Central memory CD8-positive, alpha-beta T cell (primary cell): ENCODE results near the gene MDFI.

Source experiments
- ATAC-seq: fragments of 150-1000 bp; cut with Tn5 transposase; replicated peaks from 2 replicates; pipeline ENCODE4 v1.10.0; 2022; ENCODE audit warnings: mild to moderate bottlenecking, moderate FRiP score, moderate number of reproducible peaks; ENCODE audit not compliant: poor library complexity, severe bottlenecking; ENCODE audit errors: extremely low read depth
- DNase-seq, 2 donors: peaks; one replicate each; pipeline ENCODE4 v3.0.0; 2021; ENCODE audit warnings: low spot score in 2 of 2
- H3K27ac Mint-ChIP-seq: one replicate; pipeline ENCODE4 v1.8.0; 2022; ENCODE audit warnings: low read depth, mild to moderate bottlenecking, moderate library complexity, mixed read lengths
- H3K27me3 Mint-ChIP-seq: one replicate; pipeline ENCODE4 v1.8.0; 2022; ENCODE audit warnings: mixed read lengths
- H3K36me3 Mint-ChIP-seq: one replicate; pipeline ENCODE4 v1.8.0; 2022; ENCODE audit warnings: mild to moderate bottlenecking, moderate library complexity, mixed read lengths; ENCODE audit not compliant: insufficient read depth
- H3K4me1 Mint-ChIP-seq: one replicate; pipeline ENCODE4 v1.8.0; 2022; ENCODE audit warnings: mixed read lengths
- H3K4me3 Mint-ChIP-seq: one replicate; pipeline ENCODE4 v1.8.0; 2022; ENCODE audit warnings: mild to moderate bottlenecking, moderate library complexity, mixed read lengths
- H3K9me3 Mint-ChIP-seq: one replicate; pipeline ENCODE4 v1.8.0; 2022; ENCODE audit warnings: mixed read lengths

MDFI gene

DNA sequence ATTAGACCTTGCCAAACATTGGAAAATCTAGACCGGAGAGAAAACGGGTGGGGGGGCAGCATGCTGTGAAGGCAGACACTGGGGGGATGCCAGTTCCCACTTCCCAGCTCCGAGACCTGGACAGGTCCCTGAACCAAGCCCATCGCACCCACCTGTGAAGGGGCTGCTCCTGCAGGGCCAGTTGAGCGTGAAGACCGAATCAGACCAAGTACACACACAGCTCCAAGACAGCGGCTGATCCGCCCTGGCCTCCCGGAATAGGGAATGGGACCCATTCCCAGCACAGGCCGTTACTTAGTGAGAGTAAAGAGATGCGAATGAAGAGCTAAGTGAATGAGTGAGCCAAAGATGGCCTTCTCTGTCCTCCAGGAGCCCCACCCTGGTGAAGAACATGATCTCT, 41.5 kb upstream of the MDFI start:
- Mint-ChIP-seq H3K4me3 (no peak overlapping the region), H3K9me3 (no peaks in the 10 kb centered on the region), H3K36me3 (peaks cover 2% of the 10 kb centered on the region), H3K27me3 (no peaks in the 10 kb centered on the region), H3K4me1 (peaks cover 3% of the 10 kb centered on the region), H3K27ac (no peak overlapping the region)
- DNase-seq: no peak
- no peak for ATAC-seq

DNA sequence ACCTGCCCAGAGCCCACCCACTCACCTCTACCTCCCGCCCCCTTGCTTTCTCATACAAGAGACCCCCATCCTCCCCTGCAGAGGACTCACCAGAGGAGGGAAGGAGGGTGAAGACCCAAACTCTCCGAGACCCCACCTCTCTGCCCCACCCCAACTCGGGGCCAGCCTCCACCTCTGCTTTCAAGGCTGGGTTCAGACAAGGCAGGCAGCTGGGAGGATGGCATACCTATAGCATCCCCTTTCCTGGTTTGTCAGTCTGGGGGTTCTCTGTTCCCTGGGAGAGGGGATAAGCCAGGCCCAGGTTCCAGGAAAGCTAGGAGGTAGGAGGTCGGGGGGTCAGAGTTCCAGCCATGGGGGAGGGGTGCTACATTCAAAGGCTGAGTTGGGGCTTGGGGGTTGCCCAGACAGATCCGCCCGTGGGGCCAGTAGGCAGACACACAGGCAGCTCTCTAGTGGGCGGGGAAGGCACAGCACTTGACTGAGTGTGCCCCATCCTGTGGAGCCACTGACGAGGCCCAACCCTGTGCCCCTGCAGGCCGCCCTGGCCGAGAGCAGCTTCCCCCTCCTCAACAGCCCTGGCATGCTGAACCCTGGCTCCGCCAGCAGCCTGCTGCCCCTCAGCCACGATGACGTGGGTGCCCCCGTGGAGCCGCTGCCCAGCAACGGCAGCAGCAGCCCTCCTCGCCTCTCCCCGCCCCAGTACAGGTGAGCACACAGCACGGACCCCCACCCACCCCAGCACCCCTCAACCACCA, 40.8 kb upstream of the MDFI start:
- no peak overlapping the region for H3K4me3 Mint-ChIP-seq
- DNase-seq (no peak), ATAC-seq (no peak)
- H3K27me3 Mint-ChIP-seq: no peaks in the 10 kb centered on the region
- no peaks in the 10 kb centered on the region for H3K4me1 Mint-ChIP-seq
- peaks cover 2% of the 10 kb centered on the region for H3K36me3 Mint-ChIP-seq
- H3K9me3 Mint-ChIP-seq: no peaks in the 10 kb centered on the region
- H3K27ac Mint-ChIP-seq: no peak overlapping the region

DNA sequence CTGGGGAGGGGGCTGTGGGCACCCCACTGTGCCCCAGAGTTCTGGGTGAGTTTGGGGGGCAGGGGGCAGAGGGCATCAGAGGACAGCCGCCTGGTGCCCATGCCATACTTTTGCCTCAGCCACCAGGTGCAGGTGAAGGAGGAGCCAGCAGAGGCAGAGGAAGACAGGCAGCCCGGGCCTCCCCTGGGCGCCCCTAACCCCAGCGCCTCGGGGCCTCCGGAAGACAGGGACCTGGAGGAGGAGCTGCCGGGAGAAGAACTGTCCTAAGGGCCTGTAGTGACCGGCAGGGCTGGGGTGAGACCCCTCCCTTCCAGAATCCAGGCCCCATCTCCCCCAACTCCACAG, 39.6 kb upstream of the MDFI start:
- Mint-ChIP-seq H3K9me3 (no peaks in the 10 kb centered on the region), H3K4me3 (no peak overlapping the region), H3K36me3 (peaks cover 2% of the 10 kb centered on the region), H3K4me1 (no peaks in the 10 kb centered on the region), H3K27ac (no peak overlapping the region), H3K27me3 (no peaks in the 10 kb centered on the region)
- no peak for DNase-seq
- ATAC-seq: no peak

DNA sequence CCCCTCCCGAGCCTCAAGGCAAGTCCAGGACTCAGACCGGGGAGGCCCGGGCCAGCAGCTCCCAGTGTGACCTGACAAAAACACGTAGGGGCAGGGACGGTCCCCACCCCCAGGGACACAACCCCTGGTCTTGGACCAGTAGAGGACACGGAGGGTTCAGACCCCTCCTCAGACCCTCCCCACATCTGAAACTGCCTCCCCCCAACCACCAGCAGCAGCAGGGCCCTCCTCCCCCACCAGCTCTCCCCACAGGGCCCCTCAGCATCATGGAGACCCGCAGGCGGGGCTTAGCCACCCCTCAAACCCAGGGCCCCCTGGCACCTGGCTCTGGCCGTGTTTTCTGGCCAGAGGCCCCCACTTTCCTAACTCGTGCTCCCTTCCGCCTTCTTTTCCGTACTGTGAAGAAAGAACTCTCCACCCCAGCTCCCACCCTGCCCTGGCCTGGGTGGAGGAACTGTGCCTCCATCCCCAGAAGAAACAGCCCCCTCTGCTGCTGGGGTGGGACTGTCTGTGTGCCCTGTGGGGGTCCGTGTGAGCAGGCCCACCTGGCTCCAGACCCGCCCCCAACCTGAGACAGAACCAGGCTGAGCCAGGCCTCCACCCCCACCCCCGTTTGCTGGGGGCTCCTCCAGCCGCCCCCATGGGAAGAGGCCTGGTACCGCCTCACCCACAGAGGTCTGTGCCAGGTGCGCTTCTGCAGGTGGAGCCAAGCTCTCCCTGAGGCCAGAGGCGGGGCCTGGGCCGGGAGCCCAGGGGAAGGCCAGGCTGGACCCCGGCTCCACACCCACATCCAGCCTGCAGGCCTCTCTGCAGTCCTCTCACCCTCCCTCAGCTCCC, 39.0 kb upstream of the MDFI start:
- H3K27ac Mint-ChIP-seq: no peak overlapping the region
- peaks cover 2% of the 10 kb centered on the region for H3K36me3 Mint-ChIP-seq
- no peaks in the 10 kb centered on the region for H3K4me1 Mint-ChIP-seq
- no peaks in the 10 kb centered on the region for H3K27me3 Mint-ChIP-seq
- DNase-seq (no peak), ATAC-seq (no peak)
- H3K4me3 Mint-ChIP-seq: no peak overlapping the region
- H3K9me3 Mint-ChIP-seq: no peaks in the 10 kb centered on the region

DNA sequence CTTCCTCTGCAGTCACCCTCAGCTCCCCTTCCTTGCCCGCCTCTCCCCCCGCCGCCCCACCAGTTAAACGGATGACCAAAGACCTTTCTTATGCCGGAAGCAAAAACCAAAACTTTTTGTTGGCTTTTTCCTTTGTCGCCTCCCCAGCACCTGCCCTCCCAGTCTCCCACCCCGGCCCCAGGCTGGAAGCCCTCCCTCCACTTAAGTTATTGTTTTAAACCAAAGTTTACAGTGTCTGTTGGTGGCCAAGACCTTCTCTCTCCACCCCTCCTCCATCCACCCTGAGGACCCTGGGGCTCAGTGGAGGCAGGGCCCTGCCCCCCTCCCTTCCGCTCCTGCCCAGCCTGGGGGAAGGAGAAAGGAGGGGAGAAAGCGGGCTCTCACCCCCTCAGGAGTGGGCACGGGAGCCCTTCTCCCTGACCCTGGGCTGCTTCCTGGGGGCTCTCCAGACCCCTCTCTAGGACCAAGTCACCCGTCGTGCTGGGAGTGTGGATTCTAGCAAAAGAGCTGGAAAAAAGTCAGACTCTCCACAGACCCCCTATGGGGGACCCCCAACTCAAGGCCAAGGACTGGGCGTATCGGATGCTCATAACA, 38.3 kb upstream of the MDFI start:
- peaks cover 2% of the 10 kb centered on the region for H3K36me3 Mint-ChIP-seq
- ATAC-seq: no peak
- H3K4me3 Mint-ChIP-seq: no peak overlapping the region

DNA sequence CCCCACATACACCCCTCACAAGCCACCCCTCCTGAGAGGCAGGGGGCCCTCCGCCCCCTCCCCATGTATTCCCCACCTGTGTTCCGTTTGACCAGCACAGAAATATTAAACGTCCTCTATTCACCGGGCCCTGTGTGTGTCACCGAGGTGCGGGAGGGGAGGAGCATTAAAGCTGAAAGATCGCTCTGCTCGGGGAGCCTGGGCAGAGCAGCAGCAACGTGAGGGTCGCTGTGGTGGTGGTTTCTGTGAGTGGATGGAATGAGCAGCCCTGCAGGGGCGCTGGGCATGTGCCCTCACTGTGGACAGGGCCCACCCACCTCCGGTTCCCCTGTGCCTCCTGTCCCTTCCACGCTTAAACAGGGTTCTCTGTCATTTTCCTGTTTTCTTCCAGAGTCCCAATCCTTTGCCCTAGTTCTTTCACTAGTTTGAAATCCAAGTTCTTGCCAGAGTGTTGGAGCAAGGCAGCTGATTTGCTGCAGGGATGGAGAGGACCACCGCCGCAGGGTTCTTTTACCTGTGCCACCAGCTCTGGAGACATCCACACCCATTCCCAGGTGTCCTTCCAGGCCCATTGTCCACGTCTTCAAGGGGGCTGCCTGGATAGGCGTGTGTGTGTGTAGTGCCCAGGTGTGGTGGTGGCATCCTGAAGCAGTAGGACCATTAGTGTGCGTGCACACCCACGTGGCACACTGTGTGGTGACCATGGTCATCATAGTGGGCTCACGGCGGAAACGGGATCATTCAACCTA, 37.6 kb upstream of the MDFI start:
- DNase-seq: no peak
- ATAC-seq: no peak
- Mint-ChIP-seq H3K36me3 (peaks cover 2% of the 10 kb centered on the region), H3K27me3 (peaks cover 12% of the 10 kb centered on the region), H3K4me1 (no peaks in the 10 kb centered on the region), H3K27ac (no peak overlapping the region), H3K9me3 (no peaks in the 10 kb centered on the region), H3K4me3 (no peak overlapping the region)

More for the DNA sequence above, 38.3 kb upstream of the MDFI start:
- H3K27me3 Mint-ChIP-seq: peaks cover 5% of the 10 kb centered on the region
- no peak overlapping the region for H3K27ac Mint-ChIP-seq
- H3K9me3 Mint-ChIP-seq: no peaks in the 10 kb centered on the region
- H3K4me1 Mint-ChIP-seq: no peaks in the 10 kb centered on the region
- no peak for DNase-seq

DNA sequence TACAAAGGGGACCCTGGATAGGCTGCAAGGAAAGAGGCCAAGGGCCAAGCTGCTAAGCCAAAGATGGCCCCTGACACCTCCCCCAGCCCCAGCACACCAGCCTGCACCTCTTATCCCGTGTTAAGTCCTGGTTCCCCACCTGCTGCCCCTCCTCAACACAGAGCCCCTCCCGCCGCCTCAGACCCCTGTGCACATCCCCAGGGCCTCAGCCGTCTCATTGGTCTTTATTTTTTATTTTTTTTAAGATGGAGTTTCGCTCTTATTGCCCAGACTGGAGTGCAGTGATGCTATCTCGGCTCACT, 37.1 kb upstream of the MDFI start:
- no peaks in the 10 kb centered on the region for H3K9me3 Mint-ChIP-seq
- no peaks in the 10 kb centered on the region for H3K4me1 Mint-ChIP-seq
- ATAC-seq: no peak

DNA sequence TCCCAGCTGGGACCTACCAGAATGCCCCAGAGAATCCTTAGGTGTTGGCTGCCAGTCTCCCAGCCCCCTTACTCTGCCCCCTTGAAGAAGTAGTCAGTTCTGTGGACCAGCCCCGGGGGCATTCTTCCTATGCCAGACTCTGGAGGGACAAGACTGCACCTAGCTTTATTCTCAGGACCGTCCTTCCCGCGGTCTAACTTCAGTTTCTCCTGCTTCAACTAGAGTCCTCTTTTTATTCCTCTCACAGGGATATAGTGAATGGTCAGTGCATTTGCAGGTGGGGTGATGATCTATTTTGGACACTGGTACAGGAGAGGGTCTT, 35.9 kb upstream of the MDFI start:
- Mint-ChIP-seq H3K27me3 (peaks cover 29% of the 10 kb centered on the region), H3K9me3 (no peaks in the 10 kb centered on the region), H3K4me3 (no peak overlapping the region), H3K36me3 (peaks cover 2% of the 10 kb centered on the region), H3K4me1 (no peaks in the 10 kb centered on the region), H3K27ac (no peak overlapping the region)
- no peak for DNase-seq
- ATAC-seq: no peak

More for the DNA sequence above, 37.1 kb upstream of the MDFI start:
- peaks cover 17% of the 10 kb centered on the region for H3K27me3 Mint-ChIP-seq
- no peak for DNase-seq
- H3K36me3 Mint-ChIP-seq: peaks cover 2% of the 10 kb centered on the region
- H3K27ac Mint-ChIP-seq: no peak overlapping the region
- H3K4me3 Mint-ChIP-seq: no peak overlapping the region

DNA sequence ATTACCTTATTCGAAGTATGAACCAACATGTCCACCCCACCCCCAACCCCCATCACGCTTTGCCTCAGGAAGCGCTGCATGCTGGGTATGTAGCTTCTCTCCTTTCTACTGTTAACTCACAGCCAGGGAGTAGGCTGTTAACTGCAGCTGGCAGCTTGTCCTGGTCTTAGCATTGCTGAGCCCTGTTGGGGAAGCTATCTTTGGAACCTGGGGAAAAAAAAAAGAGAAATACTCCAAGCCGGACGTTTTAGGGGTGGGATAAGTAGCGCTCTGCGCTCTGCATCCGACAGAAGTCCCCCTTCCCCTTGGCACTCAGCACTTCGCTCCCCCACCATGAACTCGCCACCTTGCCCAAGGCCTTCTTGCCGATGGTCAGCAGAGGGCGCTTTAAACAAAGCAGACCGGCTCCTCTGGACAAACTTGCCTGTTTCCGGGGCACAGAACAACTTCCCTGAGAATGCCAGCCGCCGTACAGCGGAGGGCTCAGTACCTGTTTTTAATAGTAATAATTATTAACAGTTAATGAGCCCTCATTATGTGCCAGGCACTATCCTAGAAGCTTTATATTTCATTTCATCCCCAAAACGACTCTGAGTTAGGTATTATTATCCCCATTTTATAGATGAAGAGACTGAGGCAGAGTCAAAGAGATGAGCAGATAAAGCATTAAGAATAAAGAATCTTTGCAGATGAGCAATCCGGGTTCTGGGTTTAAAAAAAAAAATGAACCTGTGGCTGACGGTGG, 35.2 kb upstream of the MDFI start:
- Mint-ChIP-seq H3K27me3 (peaks cover 32% of the 10 kb centered on the region), H3K36me3 (peaks cover 2% of the 10 kb centered on the region), H3K4me3 (no peak overlapping the region), H3K4me1 (no peaks in the 10 kb centered on the region), H3K27ac (no peak overlapping the region), H3K9me3 (no peaks in the 10 kb centered on the region)
- ATAC-seq: peak; percentile 67
- peak; percentile 50 to 55 for DNase-seq

DNA sequence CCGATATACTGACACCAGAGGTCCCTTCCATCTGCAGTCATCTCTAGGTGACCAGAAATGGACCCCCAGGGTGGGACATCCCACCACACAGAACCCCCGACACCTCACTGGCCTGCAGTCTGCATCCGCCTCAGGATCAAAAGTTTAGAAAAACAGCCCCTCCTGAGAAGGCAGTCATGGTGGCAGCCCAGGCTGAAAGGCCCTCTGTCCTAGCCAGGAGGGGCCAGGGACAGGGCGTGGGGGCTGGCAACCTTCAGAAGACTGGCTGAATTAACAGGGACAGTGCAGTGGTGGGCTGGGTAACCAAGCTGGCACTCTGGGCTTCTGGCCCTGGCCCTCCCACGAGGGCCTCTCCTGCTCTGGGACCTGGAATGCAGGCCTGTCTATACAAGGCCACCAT, 34.3 kb upstream of the MDFI start:
- no peak for ATAC-seq
- Mint-ChIP-seq H3K27me3 (peaks cover 32% of the 10 kb centered on the region), H3K36me3 (no peaks in the 10 kb centered on the region), H3K4me3 (no peak overlapping the region), H3K4me1 (peaks cover 2% of the 10 kb centered on the region), H3K27ac (no peak overlapping the region), H3K9me3 (no peaks in the 10 kb centered on the region)
- DNase-seq: no peak

DNA sequence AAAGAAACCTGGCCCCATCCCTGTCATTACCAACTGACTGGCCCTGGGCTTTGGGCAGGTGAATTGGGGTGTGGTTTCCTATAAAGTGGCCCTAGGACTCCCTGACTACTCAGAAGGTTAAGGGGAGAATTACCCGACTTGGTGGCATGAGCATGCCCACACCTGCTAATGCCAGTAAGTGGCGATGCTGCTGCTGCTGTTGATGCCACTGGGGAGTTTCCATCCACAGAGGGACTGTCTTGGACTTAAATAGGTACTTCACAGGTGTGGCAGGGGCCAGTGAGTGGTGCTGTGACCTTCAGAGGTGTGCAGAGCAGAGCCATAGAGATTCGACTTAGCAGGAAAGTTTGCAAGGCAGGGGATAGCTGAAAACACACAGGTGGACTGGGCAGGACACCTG, 32.6 kb upstream of the MDFI start:
- H3K27me3 Mint-ChIP-seq: peaks cover 32% of the 10 kb centered on the region
- peaks cover 4% of the 10 kb centered on the region for H3K4me1 Mint-ChIP-seq
- H3K36me3 Mint-ChIP-seq: no peaks in the 10 kb centered on the region
- DNase-seq (no peak), ATAC-seq (no peak)
- H3K4me3 Mint-ChIP-seq: no peak overlapping the region
- no peaks in the 10 kb centered on the region for H3K9me3 Mint-ChIP-seq
- H3K27ac Mint-ChIP-seq: no peak overlapping the region

DNA sequence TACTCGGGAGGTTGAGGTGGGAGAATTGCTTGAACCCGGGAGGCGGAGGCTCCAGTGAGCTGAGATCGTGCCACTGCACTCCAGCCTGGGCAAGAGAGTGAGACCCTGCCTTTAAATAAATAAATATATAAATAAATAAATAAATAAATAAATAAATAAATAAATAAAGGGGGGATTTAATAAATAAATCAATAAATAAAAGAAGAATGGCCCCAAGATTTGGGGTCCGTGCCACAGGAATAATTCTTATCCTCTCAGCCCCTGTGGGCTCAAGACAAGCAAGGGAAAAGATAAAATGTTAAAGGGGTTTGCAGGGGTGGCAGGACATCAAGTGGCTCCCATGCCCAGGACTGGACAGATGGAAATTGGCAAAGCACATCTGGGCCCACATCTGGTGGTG, 31.2 kb upstream of the MDFI start:
- Mint-ChIP-seq H3K9me3 (no peaks in the 10 kb centered on the region), H3K36me3 (no peaks in the 10 kb centered on the region), H3K4me3 (no peak overlapping the region), H3K27ac (no peak overlapping the region), H3K27me3 (peaks cover 32% of the 10 kb centered on the region), H3K4me1 (peaks cover 4% of the 10 kb centered on the region)
- no peak for DNase-seq
- ATAC-seq: no peak
